RWPE1 (cell line): ENCODE results near the gene GTF3C6.

Experiments
- CTCF ChIA-PET: fragments of 350-600 bp; sonication (Branson Sonifier 250); formaldehyde crosslinking; extraction: SDS; loops from one replicate; lab custom pipeline; 2021; lab: Yijun Ruan, JAX
- POLR2A ChIA-PET: fragments of 400-600 bp; formaldehyde crosslinking; extraction: SDS; loops from one replicate; lab custom pipeline; 2020; ENCODE audit warnings: antibody characterized with exemption; ENCODE audit not compliant: low non-redundant PET; lab: Yijun Ruan, JAX
- DNase-seq: peaks from one replicate; pipeline ENCODE4 v3.0.0; 2012; ENCODE audit warnings: low spot score
- H3K27ac ChIP-seq: fragments of 450-650 bp; 2 replicates; pipeline ENCODE4 v1.5.1; 2017
- CTCF ChIP-seq: fragments of 450-650 bp; conservative IDR thresholded peaks from 2 replicates; pipeline ENCODE4 v1.5.1; 2017; ENCODE audit warnings: low read depth, mild to moderate bottlenecking

Gene GTF3C6

GRCh38 chr6:110958329-110959192 lies at the start of gene GTF3C6:
Gene GTF3C6 (plus strand): TSS chr6:110958706. CDS start chr6:110958770, 64 bp downstream.
- DNase-seq, result peak; percentile 66
- no peak for TF ChIP-seq CTCF
- peak within 1 kb of the TSS; percentile 86 for H3K27ac ChIP-seq
- ChIA-PET CTCF (interaction anchor here (0.6 to 0.7 kb wide), 3 partner anchors 15 to 493 kb away, joined by 3 read pairs; no protein-coding TSS in a partner anchor), POLR2A (interaction anchor here (0.6 to 1.3 kb wide), 4 partner anchors 14 to 1258 kb away, joined by 3 to 6 read pairs (median 3); partner anchors contain the start of gene RPF2)

- DNase-seq, result no peak
- ChIA-PET POLR2A (no interaction called here), CTCF (interaction anchor here (0.6 to 0.7 kb wide), 2 partner anchors 57 to 69 kb away, joined by 3 read pairs; no protein-coding TSS in a partner anchor)
- H3K27ac ChIP-seq, result no peak overlapping the region
- TF ChIP-seq CTCF, result no peak
These were observed 27.7 kb upstream of the GTF3C6 start for GRCh38 chr6:110930781-110931180.

GRCh38 chr6:110933912-110934311 lies 24.6 kb upstream of the GTF3C6 start:
- CTCF ChIA-PET, result interaction anchor here (0.5 to 0.7 kb wide), 2 partner anchors 253 to 397 kb away, joined by 3 to 8 read pairs; no protein-coding TSS in a partner anchor
- POLR2A ChIA-PET, result no interaction called here
- no peak for DNase-seq
- TF ChIP-seq CTCF, result no peak
- no peak overlapping the region for H3K27ac ChIP-seq

GRCh38 chr6:110934381-110934898 lies 24.1 kb upstream of the GTF3C6 start:
- ChIA-PET POLR2A (no interaction called here), CTCF (interaction anchor here (0.5 to 0.7 kb wide), 2 partner anchors 253 to 398 kb away, joined by 3 to 8 read pairs; no protein-coding TSS in a partner anchor)
- TF ChIP-seq CTCF, result no peak
- no peak for DNase-seq
- no peak overlapping the region for H3K27ac ChIP-seq

GRCh38 chr6:110935171-110935570 lies 23.3 kb upstream of the GTF3C6 start:
- no peak overlapping the region for H3K27ac ChIP-seq
- ChIA-PET CTCF (no interaction called here), POLR2A (no interaction called here)
- no peak for TF ChIP-seq CTCF
- DNase-seq, result no peak

- no peak for DNase-seq
- no peak for TF ChIP-seq CTCF
- POLR2A ChIA-PET, result no interaction called here
These were observed 20.3 kb upstream of the GTF3C6 start for GRCh38 chr6:110938171-110938570.

More at GRCh38 chr6:110938171-110938570, 20.3 kb upstream of the GTF3C6 start:
- CTCF ChIA-PET, result no interaction called here
- no peak overlapping the region for H3K27ac ChIP-seq
